SJSA1 (cell line): Measurements from ENCODE around the gene ST3GAL3. TPM values are rescaled to one million over a fixed set of nuclear protein-coding genes. Genes with fewer than 3 reads are reported as not detected.
A peak's percentile ranks its signal among the peaks of the same experiment; 100 is the strongest.

Experiments used
- DNase-seq, 2 experiments: peaks; one replicate each; pipeline ENCODE4 v3.0.0-alpha.2; 2015 to 2020; ENCODE audit warnings: low spot score in 2 of 2, low read depth in 1 of 2
- H3K27ac ChIP-seq: fragments of 250-450 bp; sonication (Bioruptor Pico); 2 replicates; pipeline ENCODE4 v1.5.1; 2020; ENCODE audit warnings: mild to moderate bottlenecking, moderate library complexity
- H3K27me3 ChIP-seq: fragments of 250-450 bp; sonication (Bioruptor Pico); replicated peaks from 2 replicates; pipeline ENCODE4 v1.5.1; 2020; ENCODE audit warnings: mild to moderate bottlenecking, moderate library complexity
- H3K36me3 ChIP-seq: fragments of 250-450 bp; sonication (Bioruptor Pico); 2 replicates; pipeline ENCODE4 v1.5.1; 2020; ENCODE audit warnings: mild to moderate bottlenecking
- H3K4me1 ChIP-seq: fragments of 250-450 bp; sonication (Bioruptor Pico); replicated peaks from 2 replicates; pipeline ENCODE4 v1.6.1; 2021; ENCODE audit warnings: mild to moderate bottlenecking
- H3K4me3 ChIP-seq: fragments of 250-450 bp; sonication (Bioruptor Pico); 2 replicates; pipeline ENCODE4 v1.5.1; 2020; ENCODE audit warnings: mild to moderate bottlenecking
- H3K9me3 ChIP-seq: fragments of 250-450 bp; sonication (Bioruptor Pico); replicated peaks from 2 replicates; pipeline ENCODE4 v1.5.1; 2020; ENCODE audit warnings: mild to moderate bottlenecking
- total RNA-seq: library from RNA; depleted of rRNA; stranded (reverse); fragments of >200 nt; shearing (Covaris generic); gene quantifications from 2 replicates; pipeline ENCODE4 v1.2.3, GENCODE V29; 2014; rRNA removed

Gene ST3GAL3
- total RNA-seq, 1 experiment from 2014 or later = 25.0 TPM

- peaks cover 46% of the 10 kb centered on the region for H3K4me1 ChIP-seq
- H3K27me3 ChIP-seq = no peaks in the 10 kb centered on the region
- H3K27ac ChIP-seq = no peak overlapping the region
- DNase-seq = no peak
- H3K36me3 ChIP-seq = peaks cover 68% of the 10 kb centered on the region
- H3K9me3 ChIP-seq = no peaks in the 10 kb centered on the region
- peak overlapping the region; percentile 88 for H3K4me3 ChIP-seq
Measured at GRCh38 chr1:43976045-43976444, 268.7 kb downstream of the ST3GAL3 start.

DNA sequence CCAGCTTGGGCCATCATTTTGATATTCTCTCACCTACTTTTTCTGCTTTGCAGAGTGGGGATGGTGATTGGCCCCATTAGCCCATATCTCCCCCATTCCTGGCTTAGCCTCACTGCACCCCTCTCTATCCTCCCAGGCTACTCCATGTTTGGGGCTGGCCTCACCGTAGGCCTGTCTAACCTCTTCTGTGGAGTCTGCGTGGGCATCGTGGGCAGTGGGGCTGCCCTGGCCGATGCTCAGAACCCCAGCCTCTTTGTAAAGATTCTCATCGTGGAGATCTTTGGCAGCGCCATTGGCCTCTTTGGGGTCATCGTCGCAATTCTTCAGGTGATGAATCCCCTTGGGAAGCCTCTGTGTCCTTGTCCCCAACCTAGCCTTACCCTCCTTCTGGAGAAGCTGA, 269.6 kb downstream of the ST3GAL3 start:
- H3K4me1 ChIP-seq = peaks cover 46% of the 10 kb centered on the region
- DNase-seq = no peak
- H3K9me3 ChIP-seq = no peaks in the 10 kb centered on the region
- peaks cover 67% of the 10 kb centered on the region for H3K36me3 ChIP-seq
- no peaks in the 10 kb centered on the region for H3K27me3 ChIP-seq
- H3K27ac ChIP-seq = no peak overlapping the region
- no peak overlapping the region for H3K4me3 ChIP-seq

DNA sequence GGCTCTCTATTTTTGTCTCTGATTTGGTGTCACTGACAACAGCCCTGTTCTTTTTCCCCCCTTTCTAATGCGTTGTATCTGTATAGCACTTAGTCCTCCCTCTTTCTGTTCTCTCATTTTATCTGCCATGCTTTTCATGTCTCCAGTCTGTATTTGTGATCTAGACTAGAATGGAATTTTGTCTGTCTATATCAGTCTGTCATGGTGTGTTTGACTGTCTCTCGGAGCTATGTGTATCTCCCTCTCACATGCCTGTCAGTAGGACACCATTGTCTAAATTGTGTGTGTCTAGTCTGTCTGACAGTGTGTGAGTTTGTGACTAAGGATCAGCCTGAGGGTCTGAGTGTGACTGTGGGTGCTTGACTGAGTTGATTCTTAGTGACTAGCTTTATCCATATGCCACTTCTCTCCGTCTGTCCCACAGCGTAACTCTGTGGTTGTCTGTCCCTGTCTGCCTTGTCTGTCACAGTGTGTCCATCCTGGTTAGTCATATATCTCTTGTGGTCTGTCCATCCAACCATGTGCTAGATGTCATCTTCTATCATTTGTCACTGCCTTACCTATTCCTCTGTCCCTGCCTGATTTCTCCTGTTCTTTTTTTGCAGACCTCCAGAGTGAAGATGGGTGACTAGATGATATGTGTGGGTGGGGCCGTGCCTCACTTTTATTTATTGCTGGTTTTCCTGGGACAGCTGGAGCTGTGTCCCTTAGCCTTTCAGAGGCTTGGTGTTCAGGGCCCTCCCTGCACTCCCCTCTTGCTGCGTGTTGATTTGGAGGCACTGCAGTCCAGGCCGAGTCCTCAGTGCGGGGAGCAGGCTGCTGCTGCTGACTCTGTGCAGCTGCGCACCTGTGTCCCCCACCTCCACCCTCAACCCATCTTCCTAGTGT, 270.3 kb downstream of the ST3GAL3 start:
- H3K4me3 ChIP-seq = no peak overlapping the region
- peaks cover 46% of the 10 kb centered on the region for H3K4me1 ChIP-seq
- no peak overlapping the region for H3K27ac ChIP-seq
- DNase-seq = no peak
- peaks cover 68% of the 10 kb centered on the region for H3K36me3 ChIP-seq
- no peaks in the 10 kb centered on the region for H3K27me3 ChIP-seq
- no peaks in the 10 kb centered on the region for H3K9me3 ChIP-seq

DNA sequence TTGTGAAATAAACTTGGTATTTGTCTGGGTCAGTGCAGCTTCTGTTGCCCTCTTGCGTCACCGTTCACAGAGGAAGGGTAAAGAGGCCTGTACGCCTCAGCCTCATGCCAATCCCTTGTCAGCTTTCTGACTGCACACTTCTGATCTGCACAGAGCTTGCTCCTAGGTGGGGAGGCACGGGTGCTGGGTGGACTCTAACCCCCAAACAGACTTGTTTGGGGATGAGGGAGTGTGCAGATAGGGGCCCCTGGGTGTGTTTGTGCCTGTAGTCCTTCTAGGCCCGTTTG, 270.9 kb downstream of the ST3GAL3 start:
- no peak overlapping the region for H3K4me3 ChIP-seq
- peaks cover 46% of the 10 kb centered on the region for H3K4me1 ChIP-seq
- H3K27me3 ChIP-seq = no peaks in the 10 kb centered on the region
- H3K36me3 ChIP-seq = peaks cover 69% of the 10 kb centered on the region
- no peak for DNase-seq
- no peak overlapping the region for H3K27ac ChIP-seq
- no peaks in the 10 kb centered on the region for H3K9me3 ChIP-seq

- peak within 1 kb of the TSS; percentile 59 for H3K4me3 ChIP-seq
- no peaks in the 10 kb centered on the region for H3K9me3 ChIP-seq
- peak in 1 of 2 experiments; percentile 42 for DNase-seq
- H3K36me3 ChIP-seq = peaks cover 69% of the 10 kb centered on the region
- peaks cover 46% of the 10 kb centered on the region for H3K4me1 ChIP-seq
- no peaks in the 10 kb centered on the region for H3K27me3 ChIP-seq
- peak within 1 kb of the TSS; percentile 65 for H3K27ac ChIP-seq
Measured at GRCh38 chr1:43978551-43979260, 271.4 kb downstream of the ST3GAL3 start, which contains the start of gene B4GALT2. Gene B4GALT2, plus strand, starts transcription at chr1:43979210. Its CDS starts 1,951 bp downstream, at chr1:43981161.

DNA sequence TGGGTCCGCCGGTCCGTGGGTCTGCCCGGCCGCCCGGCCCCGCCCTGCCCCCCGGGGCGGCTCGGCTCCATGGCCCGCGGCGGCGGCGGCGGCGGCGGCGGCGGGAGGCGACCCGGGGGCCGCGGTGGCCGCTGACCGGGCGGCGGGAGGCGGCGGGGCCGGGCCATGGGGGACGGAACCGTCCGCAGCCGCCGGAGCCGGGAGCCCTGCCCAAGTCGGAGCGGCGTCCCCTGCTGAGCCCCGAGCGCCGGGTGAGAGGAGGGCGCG, 271.9 kb downstream of the ST3GAL3 start:
- H3K4me1 ChIP-seq = peaks cover 44% of the 10 kb centered on the region
- DNase-seq = no peak
- H3K9me3 ChIP-seq = no peaks in the 10 kb centered on the region
- H3K27ac ChIP-seq = peak overlapping the region; percentile 65
- H3K36me3 ChIP-seq = peaks cover 71% of the 10 kb centered on the region
- H3K27me3 ChIP-seq = no peaks in the 10 kb centered on the region
- peak overlapping the region; percentile 59 for H3K4me3 ChIP-seq

- H3K4me1 ChIP-seq = peaks cover 40% of the 10 kb centered on the region
- peak overlapping the region; percentile 59 for H3K4me3 ChIP-seq
- peak; percentile 46 to 68 for DNase-seq
Measured at GRCh38 chr1:43979528-43980254, 272.4 kb downstream of the ST3GAL3 start.

DNA sequence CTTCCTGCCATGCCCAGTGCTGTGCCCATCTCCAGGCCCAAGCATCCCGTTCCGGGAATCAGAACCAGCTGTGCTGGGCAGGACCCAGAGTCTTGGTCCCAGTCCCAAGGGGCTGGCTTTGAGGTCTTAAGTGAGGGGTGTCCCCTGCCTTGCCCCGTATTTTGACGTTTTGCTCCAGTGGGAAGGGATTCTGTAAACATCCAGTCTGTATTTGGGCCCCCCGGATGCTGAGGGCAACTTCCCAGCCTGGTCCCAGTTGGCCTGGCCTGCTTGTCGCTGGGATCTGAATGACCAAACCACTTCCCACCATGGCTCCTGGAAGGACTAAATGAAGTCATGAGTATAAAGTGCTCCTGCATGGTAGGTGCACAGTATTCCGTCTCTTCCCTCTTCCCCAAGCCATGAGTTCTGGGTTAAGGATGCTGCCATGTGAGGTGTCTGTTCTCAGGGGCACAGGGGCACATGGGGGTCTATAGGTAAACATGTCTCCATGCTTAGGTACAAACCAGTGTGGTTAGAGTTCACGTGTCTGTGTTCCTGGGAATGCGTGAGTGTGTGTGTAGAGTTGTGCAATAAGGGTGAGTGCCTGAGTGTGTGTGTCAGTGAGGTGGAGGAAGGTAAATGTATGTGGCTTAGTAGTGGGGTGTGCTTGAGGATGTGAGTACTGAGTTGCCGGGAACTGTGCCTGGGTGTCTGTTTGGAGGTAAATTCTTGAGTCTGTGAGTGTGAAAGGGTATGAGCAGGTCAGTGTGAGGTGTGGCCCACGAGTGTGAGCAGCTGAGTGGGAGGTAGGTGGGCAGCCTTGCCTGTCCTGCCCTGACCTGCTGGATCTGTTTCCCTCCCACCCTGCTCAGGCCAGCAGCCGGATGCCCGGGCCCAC, 273.2 kb downstream of the ST3GAL3 start:
- Histone ChIP-seq H3K4me1 (peaks cover 39% of the 10 kb centered on the region), H3K9me3 (no peaks in the 10 kb centered on the region), H3K27me3 (no peaks in the 10 kb centered on the region), H3K36me3 (peaks cover 73% of the 10 kb centered on the region), H3K4me3 (peak overlapping the region; percentile 59), H3K27ac (peak overlapping the region; percentile 65; the same call in 1 of the 2 replicates)
- no peak for DNase-seq

More at GRCh38 chr1:43979528-43980254, 272.4 kb downstream of the ST3GAL3 start:
- Histone ChIP-seq H3K9me3 (no peaks in the 10 kb centered on the region), H3K27me3 (no peaks in the 10 kb centered on the region), H3K36me3 (peaks cover 75% of the 10 kb centered on the region), H3K27ac (peak overlapping the region; percentile 65)

Other genes starting within 250 kb of the ST3GAL3 start
- gene PTPRF, start 176.7 kb upstream of the ST3GAL3 start, total RNA-seq = 11.0 and 11.5 TPM in 2 replicates
- gene KDM4A, start 57.4 kb upstream of the ST3GAL3 start, total RNA-seq = 22.4 and 25.6 TPM in 2 replicates
- not detected in 2 replicates for gene ARTN, start 226.3 kb downstream of the ST3GAL3 start, total RNA-seq
- gene IPO13, start 239.4 kb downstream of the ST3GAL3 start, total RNA-seq = 14.3 and 25.8 TPM in 2 replicates